Activated naive CD8-positive, alpha-beta T cell treated with anti-CD3 and anti-CD28 coated beads, Interleukin-2, amount 10 ng/mL, durations not matched to agents 7 days and 5 days (primary cell): ENCODE measurements around the gene TNPO1. TPM values are rescaled to one million over a fixed set of nuclear protein-coding genes. Genes with fewer than 3 reads are reported as not detected.

Experiments used
- ATAC-seq: fragments of 150-1000 bp; cut with Tn5 transposase; one replicate; pipeline ENCODE4 v1.10.0; 2021; ENCODE audit warnings: low read depth, moderate library complexity
- POLR2A ChIA-PET: fragments of 350-600 bp; sonication (Branson Sonifier 250); formaldehyde crosslinking; loops from one replicate; lab custom pipeline; 2021; ENCODE audit warnings: antibody characterized with exemption; lab: Charles Lee
- DNase-seq: peaks from one replicate; pipeline ENCODE4 v3.0.0; 2021
- H3K27ac Mint-ChIP-seq: one replicate; pipeline ENCODE4 v1.8.0; 2022; ENCODE audit warnings: mild to moderate bottlenecking, mixed read lengths
- H3K27me3 Mint-ChIP-seq: one replicate; pipeline ENCODE4 v1.8.0; 2022; ENCODE audit warnings: mild to moderate bottlenecking, moderate library complexity, mixed read lengths
- H3K36me3 Mint-ChIP-seq: one replicate; pipeline ENCODE4 v1.8.0; 2021; ENCODE audit warnings: mild to moderate bottlenecking, mixed read lengths
- H3K4me1 Mint-ChIP-seq: one replicate; pipeline ENCODE4 v1.8.0; 2021; ENCODE audit warnings: mixed read lengths
- H3K4me3 Mint-ChIP-seq: one replicate; pipeline ENCODE4 v1.8.0; 2022; ENCODE audit warnings: mild to moderate bottlenecking, moderate library complexity, mixed read lengths
- H3K9me3 Mint-ChIP-seq: one replicate; pipeline ENCODE4 v1.8.0; 2021; ENCODE audit warnings: mixed read lengths
- total RNA-seq, 2 experiments: library from RNA; stranded (reverse); gene quantifications; one replicate each; pipeline ENCODE4 v1.2.3, GENCODE V29; 2021

TNPO1 gene
- total RNA-seq, 2 experiments from 2014 or later = 76.2 to 81.0 TPM

- no peak for ATAC-seq
- Mint-ChIP-seq H3K9me3 (no peaks in the 10 kb centered on the region), H3K27ac (no peak overlapping the region), H3K4me1 (no peaks in the 10 kb centered on the region), H3K4me3 (no peak overlapping the region), H3K27me3 (peaks cover 5% of the 10 kb centered on the region), H3K36me3 (peaks cover 2% of the 10 kb centered on the region)
- DNase-seq = no peak
- POLR2A ChIA-PET = no interaction called here
Measured at GRCh38 chr5:72830362-72830761, 13.9 kb downstream of the TNPO1 start.

- H3K4me3 Mint-ChIP-seq = no peak overlapping the region
- H3K27me3 Mint-ChIP-seq = peaks cover 5% of the 10 kb centered on the region
- H3K36me3 Mint-ChIP-seq = peaks cover 2% of the 10 kb centered on the region
- no peak overlapping the region for H3K27ac Mint-ChIP-seq
- H3K9me3 Mint-ChIP-seq = no peaks in the 10 kb centered on the region
- DNase-seq (no peak), ATAC-seq (no peak)
- no peaks in the 10 kb centered on the region for H3K4me1 Mint-ChIP-seq
- POLR2A ChIA-PET = no interaction called here
Measured at GRCh38 chr5:72831685-72832084, 15.2 kb downstream of the TNPO1 start.

GRCh38 chr5:72834924-72835323, 18.5 kb downstream of the TNPO1 start:
- Mint-ChIP-seq H3K36me3 (peaks cover 2% of the 10 kb centered on the region), H3K4me1 (no peaks in the 10 kb centered on the region), H3K27ac (no peak overlapping the region), H3K9me3 (no peaks in the 10 kb centered on the region), H3K27me3 (peaks cover 8% of the 10 kb centered on the region), H3K4me3 (no peak overlapping the region)
- POLR2A ChIA-PET = no interaction called here
- DNase-seq (no peak), ATAC-seq (no peak)

GRCh38 chr5:72835633-72836032, 19.2 kb downstream of the TNPO1 start:
- no peak overlapping the region for H3K27ac Mint-ChIP-seq
- POLR2A ChIA-PET = no interaction called here
- H3K9me3 Mint-ChIP-seq = no peaks in the 10 kb centered on the region

GRCh38 chr5:72836810-72837209, 20.3 kb downstream of the TNPO1 start:
- POLR2A ChIA-PET = no interaction called here
- peaks cover 2% of the 10 kb centered on the region for H3K36me3 Mint-ChIP-seq
- no peak overlapping the region for H3K27ac Mint-ChIP-seq
- H3K27me3 Mint-ChIP-seq = peaks cover 12% of the 10 kb centered on the region
- ATAC-seq (no peak), DNase-seq (no peak)
- H3K4me1 Mint-ChIP-seq = no peaks in the 10 kb centered on the region
- no peaks in the 10 kb centered on the region for H3K9me3 Mint-ChIP-seq
- no peak overlapping the region for H3K4me3 Mint-ChIP-seq

More at GRCh38 chr5:72835633-72836032, 19.2 kb downstream of the TNPO1 start:
- Mint-ChIP-seq H3K4me1 (no peaks in the 10 kb centered on the region), H3K36me3 (peaks cover 2% of the 10 kb centered on the region), H3K4me3 (no peak overlapping the region), H3K27me3 (peaks cover 10% of the 10 kb centered on the region)
- DNase-seq (no peak), ATAC-seq (no peak)

- H3K4me1 Mint-ChIP-seq = no peaks in the 10 kb centered on the region
- no peaks in the 10 kb centered on the region for H3K9me3 Mint-ChIP-seq
- ATAC-seq = no peak
- H3K4me3 Mint-ChIP-seq = no peak overlapping the region
- peaks cover 2% of the 10 kb centered on the region for H3K36me3 Mint-ChIP-seq
- DNase-seq = no peak
- peaks cover 12% of the 10 kb centered on the region for H3K27me3 Mint-ChIP-seq
- H3K27ac Mint-ChIP-seq = no peak overlapping the region
- POLR2A ChIA-PET = no interaction called here
Measured at GRCh38 chr5:72837524-72838096, 21.1 kb downstream of the TNPO1 start.

- no peaks in the 10 kb centered on the region for H3K36me3 Mint-ChIP-seq
- DNase-seq = no peak
- no peaks in the 10 kb centered on the region for H3K9me3 Mint-ChIP-seq
- H3K4me1 Mint-ChIP-seq = peaks cover 2% of the 10 kb centered on the region
- POLR2A ChIA-PET = no interaction called here
- no peak for ATAC-seq
- H3K27ac Mint-ChIP-seq = no peak overlapping the region
- no peak overlapping the region for H3K4me3 Mint-ChIP-seq
- H3K27me3 Mint-ChIP-seq = peaks cover 23% of the 10 kb centered on the region
Measured at GRCh38 chr5:72840041-72840440, 23.6 kb downstream of the TNPO1 start.

GRCh38 chr5:72841756-72842535, 25.5 kb downstream of the TNPO1 start:
- ATAC-seq (no peak), DNase-seq (no peak)
- H3K36me3 Mint-ChIP-seq = no peaks in the 10 kb centered on the region
- H3K27ac Mint-ChIP-seq = no peak overlapping the region
- no peak overlapping the region for H3K4me3 Mint-ChIP-seq
- peaks cover 23% of the 10 kb centered on the region for H3K27me3 Mint-ChIP-seq
- peaks cover 3% of the 10 kb centered on the region for H3K4me1 Mint-ChIP-seq
- POLR2A ChIA-PET = no interaction called here
- H3K9me3 Mint-ChIP-seq = no peaks in the 10 kb centered on the region

GRCh38 chr5:72842816-72843215, 26.4 kb downstream of the TNPO1 start:
- H3K4me3 Mint-ChIP-seq = no peak overlapping the region
- H3K4me1 Mint-ChIP-seq = peaks cover 5% of the 10 kb centered on the region
- DNase-seq = no peak
- H3K9me3 Mint-ChIP-seq = no peaks in the 10 kb centered on the region
- H3K27me3 Mint-ChIP-seq = peaks cover 19% of the 10 kb centered on the region
- no peaks in the 10 kb centered on the region for H3K36me3 Mint-ChIP-seq
- ATAC-seq = no peak
- no peak overlapping the region for H3K27ac Mint-ChIP-seq
- POLR2A ChIA-PET = no interaction called here

- H3K27ac Mint-ChIP-seq = no peak overlapping the region
- H3K9me3 Mint-ChIP-seq = no peaks in the 10 kb centered on the region
- H3K4me3 Mint-ChIP-seq = no peak overlapping the region
- ATAC-seq (no peak), DNase-seq (no peak)
- peaks cover 3% of the 10 kb centered on the region for H3K36me3 Mint-ChIP-seq
- H3K4me1 Mint-ChIP-seq = peaks cover 8% of the 10 kb centered on the region
- POLR2A ChIA-PET = no interaction called here
- H3K27me3 Mint-ChIP-seq = peaks cover 17% of the 10 kb centered on the region
Measured at GRCh38 chr5:72844218-72844603, 27.8 kb downstream of the TNPO1 start.

GRCh38 chr5:72845889-72846288, 29.4 kb downstream of the TNPO1 start:
- H3K27me3 Mint-ChIP-seq = peaks cover 12% of the 10 kb centered on the region
- POLR2A ChIA-PET = interaction anchor here (3.6 kb wide), 1 partner anchor 28 kb away, joined by 30 read pairs; the partner anchor contains the start of gene TNPO1
- H3K4me3 Mint-ChIP-seq = no peak overlapping the region
- no peak overlapping the region for H3K27ac Mint-ChIP-seq
- DNase-seq = no peak
- H3K4me1 Mint-ChIP-seq = peaks cover 19% of the 10 kb centered on the region
- no peaks in the 10 kb centered on the region for H3K9me3 Mint-ChIP-seq
- ATAC-seq = no peak
- peaks cover 10% of the 10 kb centered on the region for H3K36me3 Mint-ChIP-seq

- Mint-ChIP-seq H3K36me3 (peaks cover 10% of the 10 kb centered on the region), H3K27ac (no peak overlapping the region), H3K4me1 (peaks cover 20% of the 10 kb centered on the region), H3K9me3 (no peaks in the 10 kb centered on the region), H3K27me3 (peaks cover 12% of the 10 kb centered on the region), H3K4me3 (no peak overlapping the region)
- POLR2A ChIA-PET = interaction anchor here (3.6 kb wide), 1 partner anchor 29 kb away, joined by 30 read pairs; the partner anchor contains the start of gene TNPO1
- DNase-seq = no peak
- ATAC-seq = no peak
Measured at GRCh38 chr5:72846483-72846882, 30.0 kb downstream of the TNPO1 start.

- no peaks in the 10 kb centered on the region for H3K9me3 Mint-ChIP-seq
Measured at GRCh38 chr5:72847439-72847838, 31.0 kb downstream of the TNPO1 start.

More at GRCh38 chr5:72847439-72847838, 31.0 kb downstream of the TNPO1 start:
- H3K27me3 Mint-ChIP-seq = peaks cover 12% of the 10 kb centered on the region
- H3K27ac Mint-ChIP-seq = no peak overlapping the region
- ATAC-seq (no peak), DNase-seq (no peak)
- H3K4me1 Mint-ChIP-seq = peaks cover 25% of the 10 kb centered on the region
- POLR2A ChIA-PET = interaction anchor here (3.6 kb wide), 1 partner anchor 30 kb away, joined by 30 read pairs; the partner anchor contains the start of gene TNPO1
- peaks cover 11% of the 10 kb centered on the region for H3K36me3 Mint-ChIP-seq
- peak overlapping the region; percentile 97 for H3K4me3 Mint-ChIP-seq
